ENCODE measurements around the gene AEBP1. TPM values are rescaled to one million over a fixed set of nuclear protein-coding genes. Genes with fewer than 3 reads are reported as not detected.

AEBP1 gene
- total RNA-seq, 1 donor from 2014 or later = 21.7 TPM

DNA sequence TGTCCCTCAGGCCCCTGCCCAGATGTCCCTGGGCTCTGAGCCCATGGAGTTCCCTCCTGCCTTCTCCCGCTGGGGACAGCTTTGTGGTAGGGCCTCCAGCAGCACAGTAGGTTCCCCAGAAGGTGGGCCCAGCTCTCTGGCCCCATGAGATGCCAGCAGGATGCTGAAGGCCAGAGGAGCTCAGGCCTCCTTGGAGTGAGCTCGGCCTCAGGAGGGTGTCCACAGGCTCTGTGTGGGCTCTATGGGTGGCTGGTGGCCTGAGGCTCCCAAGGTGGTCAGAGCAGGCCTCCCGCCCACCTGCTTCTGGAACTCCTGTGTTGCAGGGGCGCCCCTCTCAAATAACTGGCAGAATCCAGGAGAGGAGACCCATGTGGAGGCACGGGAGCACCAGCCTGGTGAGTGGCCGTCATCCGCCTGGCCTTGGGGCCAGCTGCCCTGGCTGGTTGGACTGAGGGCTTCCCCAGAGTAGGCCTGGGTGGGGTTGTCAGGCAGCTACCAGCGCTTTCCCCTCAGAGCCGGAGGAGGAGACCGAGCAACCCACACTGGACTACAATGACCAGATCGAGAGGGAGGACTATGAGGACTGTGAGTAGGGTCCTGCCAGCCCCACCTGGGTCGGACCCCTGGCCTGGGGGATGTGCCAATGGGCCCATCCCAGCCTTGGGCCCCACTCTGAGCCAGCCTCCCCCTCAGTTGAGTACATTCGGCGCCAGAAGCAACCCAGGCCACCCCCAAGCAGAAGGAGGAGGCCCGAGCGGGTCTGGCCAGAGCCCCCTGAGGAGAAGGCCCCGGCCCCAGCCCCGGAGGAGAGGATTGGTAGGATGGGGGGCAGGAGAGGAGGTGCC is 3.2 kb downstream of the AEBP1 start:
- intact Hi-C loops (cut with micrococcal nuclease) = no loop called here
- Mint-ChIP-seq H3K4me1 (peaks cover 26% of the 10 kb centered on the region), H3K9me3 (no peaks in the 10 kb centered on the region), H3K4me3 (no peak overlapping the region), H3K27me3 (peaks cover 2% of the 10 kb centered on the region), H3K36me3 (ENCODE audit: low read depth) (peaks cover 5% of the 10 kb centered on the region), H3K27ac (no peak overlapping the region)
- ATAC-seq (ENCODE audit: low read depth) (no peak), DNase-seq (no peak)
- POLR2A ChIA-PET = interaction anchor here (0.6 to 2.5 kb wide), 2 partner anchors 15 to 26 kb away, joined by 3 to 7 read pairs; no protein-coding TSS in a partner anchor
- CTCF ChIA-PET = no interaction called here
- TF ChIP-seq, protein P1, sequence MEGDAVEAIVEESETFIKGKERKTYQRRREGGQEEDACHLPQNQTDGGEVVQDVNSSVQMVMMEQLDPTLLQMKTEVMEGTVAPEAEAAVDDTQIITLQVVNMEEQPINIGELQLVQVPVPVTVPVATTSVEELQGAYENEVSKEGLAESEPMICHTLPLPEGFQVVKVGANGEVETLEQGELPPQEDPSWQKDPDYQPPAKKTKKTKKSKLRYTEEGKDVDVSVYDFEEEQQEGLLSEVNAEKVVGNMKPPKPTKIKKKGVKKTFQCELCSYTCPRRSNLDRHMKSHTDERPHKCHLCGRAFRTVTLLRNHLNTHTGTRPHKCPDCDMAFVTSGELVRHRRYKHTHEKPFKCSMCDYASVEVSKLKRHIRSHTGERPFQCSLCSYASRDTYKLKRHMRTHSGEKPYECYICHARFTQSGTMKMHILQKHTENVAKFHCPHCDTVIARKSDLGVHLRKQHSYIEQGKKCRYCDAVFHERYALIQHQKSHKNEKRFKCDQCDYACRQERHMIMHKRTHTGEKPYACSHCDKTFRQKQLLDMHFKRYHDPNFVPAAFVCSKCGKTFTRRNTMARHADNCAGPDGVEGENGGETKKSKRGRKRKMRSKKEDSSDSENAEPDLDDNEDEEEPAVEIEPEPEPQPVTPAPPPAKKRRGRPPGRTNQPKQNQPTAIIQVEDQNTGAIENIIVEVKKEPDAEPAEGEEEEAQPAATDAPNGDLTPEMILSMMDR (IDR thresholded peaks at IDR 0.05) = no peak

DNA sequence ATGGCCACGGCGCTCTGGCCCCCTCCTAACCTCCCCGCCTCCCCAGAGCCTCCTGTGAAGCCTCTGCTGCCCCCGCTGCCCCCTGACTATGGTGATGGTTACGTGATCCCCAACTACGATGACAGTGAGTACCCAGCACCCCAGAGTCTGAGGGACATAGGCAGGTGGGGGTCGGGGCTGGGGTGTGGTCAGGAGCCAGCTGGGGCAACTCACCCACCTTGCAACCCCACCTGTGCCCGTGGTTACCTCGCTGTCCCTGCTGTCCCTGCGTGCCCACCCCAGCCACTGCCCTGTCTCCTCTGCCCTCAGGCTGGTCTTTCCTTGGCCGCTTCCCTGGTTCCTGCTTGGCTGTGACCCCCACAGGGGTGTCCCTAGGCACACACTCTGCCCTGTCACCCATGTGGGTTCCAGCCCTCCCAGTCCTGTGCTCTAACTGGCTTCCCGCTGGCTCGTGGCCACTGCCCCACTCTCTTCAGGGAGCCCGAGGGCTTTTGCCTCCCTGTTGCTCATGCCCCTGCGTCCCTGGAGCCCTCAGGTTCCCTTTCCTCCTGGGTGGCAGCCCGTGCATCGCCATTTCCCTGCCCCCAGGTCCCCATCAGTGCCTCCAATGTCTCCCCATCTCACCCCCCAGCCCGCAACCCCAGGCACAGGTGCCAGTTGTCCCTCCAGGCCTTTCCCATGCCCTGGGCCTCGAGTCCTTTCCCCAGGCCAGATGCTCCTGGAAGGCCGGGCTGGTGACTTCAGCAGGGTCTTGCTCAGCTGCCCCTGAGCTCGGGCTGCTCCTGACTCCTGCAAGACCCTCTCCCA is 4.0 kb downstream of the AEBP1 start:
- DNase-seq (no peak), ATAC-seq (ENCODE audit: low read depth) (no peak)
- POLR2A ChIA-PET = no interaction called here
- TF ChIP-seq, protein P1 (IDR thresholded peaks at IDR 0.05) = no peak
- Mint-ChIP-seq H3K36me3 (ENCODE audit: low read depth) (peaks cover 9% of the 10 kb centered on the region), H3K4me3 (no peak overlapping the region), H3K27me3 (peaks cover 2% of the 10 kb centered on the region), H3K27ac (no peak overlapping the region), H3K4me1 (peaks cover 18% of the 10 kb centered on the region), H3K9me3 (no peaks in the 10 kb centered on the region)
- CTCF ChIA-PET = no interaction called here
- intact Hi-C loops (cut with micrococcal nuclease) = no loop called here

GRCh38 chr7:44108768-44109750 is 4.9 kb downstream of the AEBP1 start:
- Mint-ChIP-seq H3K36me3 (ENCODE audit: low read depth) (peaks cover 15% of the 10 kb centered on the region), H3K27ac (no peak overlapping the region), H3K4me3 (no peak overlapping the region), H3K4me1 (peaks cover 14% of the 10 kb centered on the region), H3K27me3 (peaks cover 2% of the 10 kb centered on the region), H3K9me3 (no peaks in the 10 kb centered on the region)
- intact Hi-C loops (cut with micrococcal nuclease) = no loop called here
- CTCF ChIA-PET = no interaction called here
- ATAC-seq (ENCODE audit: low read depth) (no peak), DNase-seq (no peak)
- TF ChIP-seq, protein P1 (IDR thresholded peaks at IDR 0.05) = no peak
- POLR2A ChIA-PET = no interaction called here

DNA sequence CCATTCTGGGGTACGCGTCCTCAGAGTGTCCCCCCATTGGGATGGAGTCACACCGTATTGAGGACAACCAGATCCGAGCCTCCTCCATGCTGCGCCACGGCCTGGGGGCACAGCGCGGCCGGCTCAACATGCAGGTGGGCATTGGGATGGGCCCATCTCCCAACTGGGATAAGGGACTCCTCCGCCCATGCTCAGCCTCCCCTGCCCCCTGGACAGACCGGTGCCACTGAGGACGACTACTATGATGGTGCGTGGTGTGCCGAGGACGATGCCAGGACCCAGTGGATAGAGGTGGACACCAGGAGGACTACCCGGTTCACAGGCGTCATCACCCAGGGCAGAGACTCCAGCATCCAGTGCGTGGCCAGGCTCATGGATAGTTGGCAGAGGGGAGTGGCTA is 5.8 kb downstream of the AEBP1 start:
- Mint-ChIP-seq H3K4me3 (no peak overlapping the region), H3K4me1 (peaks cover 11% of the 10 kb centered on the region), H3K27ac (no peak overlapping the region), H3K9me3 (no peaks in the 10 kb centered on the region), H3K36me3 (ENCODE audit: low read depth) (peaks cover 24% of the 10 kb centered on the region), H3K27me3 (peaks cover 2% of the 10 kb centered on the region)
- DNase-seq (no peak), ATAC-seq (ENCODE audit: low read depth) (no peak)
- intact Hi-C loops (cut with micrococcal nuclease) = no loop called here
- CTCF ChIA-PET = no interaction called here
- TF ChIP-seq, protein P1 (IDR thresholded peaks at IDR 0.05) = no peak
- POLR2A ChIA-PET = no interaction called here

Measured in activated B cell treated with CpG ODN at 0.5 μM for 24 hours (primary cell).